GM23338 (cell line): ENCODE measurements around the gene CTCFL. TPM values are rescaled to one million over a fixed set of nuclear protein-coding genes. Genes with fewer than 3 reads are reported as not detected.

Source experiments
- ATAC-seq: fragments of 200-7000 bp; cut with Tn5 transposase; 3 replicates; pipeline ENCODE4 v1.9.1; 2020
- DNase-seq: peaks from one replicate; pipeline ENCODE4 v3.0.0-alpha.2; 2015; ENCODE audit warnings: low spot score
- H2AFZ ChIP-seq: fragments of 200-600 bp; sonication (generic); 2 replicates; pipeline ENCODE4 v1.8.0; 2016; ENCODE audit warnings: antibody characterized with exemption, mild to moderate bottlenecking, moderate library complexity
- H3F3A ChIP-seq: fragments of 200-600 bp; sonication (generic); replicated peaks from 2 replicates; pipeline ENCODE4 v1.8.0; 2017; ENCODE audit warnings: antibody characterized with exemption, mixed run types, low read depth
- H3K27ac ChIP-seq: fragments of 200-600 bp; sonication (generic); 2 replicates; pipeline ENCODE4 v1.6.1; 2016; ENCODE audit warnings: low read depth
- H3K27me3 ChIP-seq: fragments of 200-600 bp; sonication (generic); 2 replicates; pipeline ENCODE4 v1.8.0; 2016; ENCODE audit warnings: mild to moderate bottlenecking, mixed run types, moderate library complexity; ENCODE audit not compliant: insufficient read depth
- H3K36me3 ChIP-seq: fragments of 200-600 bp; sonication (generic); 2 replicates; pipeline ENCODE4 v1.8.0; 2016; ENCODE audit warnings: mild to moderate bottlenecking; ENCODE audit not compliant: insufficient read depth
- H3K4me1 ChIP-seq: fragments of 200-600 bp; sonication (generic); 2 replicates; pipeline ENCODE4 v1.8.0; 2016; ENCODE audit warnings: mild to moderate bottlenecking, moderate library complexity; ENCODE audit not compliant: insufficient read depth
- H3K4me2 ChIP-seq: fragments of 200-600 bp; sonication (generic); 2 replicates; pipeline ENCODE4 v1.7.1; 2017; ENCODE audit warnings: mixed run types
- H3K4me3 ChIP-seq: fragments of 200-600 bp; sonication (generic); 2 replicates; pipeline ENCODE4 v1.6.1; 2016; ENCODE audit warnings: mixed run types
- H3K79me2 ChIP-seq: fragments of 200-600 bp; sonication (generic); replicated peaks from 2 replicates; pipeline ENCODE4 v1.8.0; 2017; ENCODE audit warnings: mild to moderate bottlenecking; ENCODE audit not compliant: insufficient read depth
- H3K9me2 ChIP-seq: fragments of 200-600 bp; sonication (generic); 2 replicates; pipeline ENCODE4 v1.8.0; 2017; ENCODE audit not compliant: insufficient read depth
- H4K20me1 ChIP-seq: fragments of 200-600 bp; sonication (generic); replicated peaks from 2 replicates; pipeline ENCODE4 v1.8.0; 2017; ENCODE audit warnings: mild to moderate bottlenecking; ENCODE audit not compliant: insufficient read depth
- H3K27ac Mint-ChIP-seq: 2 replicates; pipeline ENCODE4 v1.8.0; 2020; ENCODE audit warnings: inconsistent platforms, mild to moderate bottlenecking, moderate library complexity, mixed read lengths
- H3K27me3 Mint-ChIP-seq: 3 replicates; pipeline ENCODE4 v1.8.0; 2022; ENCODE audit warnings: low read depth, mild to moderate bottlenecking, moderate library complexity, mixed read lengths, inconsistent platforms; ENCODE audit not compliant: insufficient read depth, poor library complexity
- H3K36me3 Mint-ChIP-seq: 3 replicates; pipeline ENCODE4 v1.8.0; 2021; ENCODE audit warnings: low read depth, mild to moderate bottlenecking, inconsistent platforms, moderate library complexity, mixed read lengths
- H3K4me1 Mint-ChIP-seq: 3 replicates; pipeline ENCODE4 v1.8.0; 2020; ENCODE audit warnings: mild to moderate bottlenecking, inconsistent platforms, mixed read lengths
- H3K4me3 Mint-ChIP-seq: 3 replicates; pipeline ENCODE4 v1.8.0; 2021; ENCODE audit warnings: moderate library complexity, mild to moderate bottlenecking, inconsistent platforms, mixed read lengths
- H3K9me3 Mint-ChIP-seq: 3 replicates; pipeline ENCODE4 v1.8.0; 2020; ENCODE audit warnings: moderate library complexity, mild to moderate bottlenecking, inconsistent platforms, mixed read lengths
- CREB1 ChIP-seq: fragments of 250-450 bp; sonication (Bioruptor Pico); IDR thresholded peaks from 2 replicates; pipeline ENCODE4 v1.5.0; 2020; ENCODE audit warnings: low read depth, mild to moderate bottlenecking, moderate library complexity
- CTCF ChIP-seq, 2 experiments: fragments of 200-600 bp in 1 of 2; sonication (generic) in 1 of 2; conservative IDR thresholded peaks; 2 replicates each; pipeline versions ENCODE4 v1.5.1 to v1.6.1; 2016 to 2017; ENCODE audit warnings: antibody characterized with exemption in 2 of 2, low read depth in 2 of 2, mild to moderate bottlenecking in 2 of 2, moderate library complexity in 1 of 2
- ETS1 ChIP-seq: IDR thresholded peaks from 2 replicates; pipeline ENCODE4 v1.6.1; 2016; ENCODE audit warnings: antibody characterized with exemption
- EZH2 ChIP-seq: fragments of 200-600 bp; sonication (generic); IDR thresholded peaks from one replicate; pipeline ENCODE4 v1.8.0; 2017; ENCODE audit warnings: antibody characterized with exemption, mild to moderate bottlenecking, low read depth; ENCODE audit not compliant: unreplicated experiment
- JUNB ChIP-seq: IDR thresholded peaks from one replicate; pipeline ENCODE4 v1.6.1; 2016; ENCODE audit warnings: antibody characterized with exemption; ENCODE audit not compliant: unreplicated experiment
- NANOG ChIP-seq: IDR thresholded peaks from 2 replicates; pipeline ENCODE4 v1.6.1; 2016; ENCODE audit warnings: antibody characterized with exemption, borderline replicate concordance
- POLR2AphosphoS5 ChIP-seq: IDR thresholded peaks from 2 replicates; pipeline ENCODE4 v1.6.1; 2016; ENCODE audit warnings: antibody characterized with exemption, low read depth
- REST ChIP-seq: IDR thresholded peaks from one replicate; pipeline ENCODE4 v1.6.1; 2018; ENCODE audit warnings: antibody characterized with exemption; ENCODE audit not compliant: unreplicated experiment
- ZNF462 ChIP-seq: fragments of 250-450 bp; sonication (Bioruptor Pico); IDR thresholded peaks from 2 replicates; pipeline ENCODE4 v1.5.0; 2020; ENCODE audit warnings: mild to moderate bottlenecking, moderate library complexity
- polyA plus RNA-seq: library from polyadenylated mRNA; unstranded; fragments of >200 nt; fragmentation: Nextera tagmentation; extraction: Ambion mirVana; gene quantifications from 2 replicates; pipeline ENCODE4 v1.2.1, GENCODE V29; 2016
- total RNA-seq: library from RNA; depleted of rRNA; stranded (reverse); fragments of >200 nt; shearing (Covaris generic); gene quantifications from 2 replicates; pipeline ENCODE4 v1.2.3, GENCODE V29; 2014

Gene CTCFL
- total and polyA plus RNA-seq, 2 experiments from 2014 or later = 0.55 to 1.4 TPM

- TF ChIP-seq ZNF462 (CRISPR knock-in tag) (no peak), CTCF (conservative IDR thresholded peaks at IDR 0.05; ENCODE audit: low read depth in 2 of 2) (no peak)
These were observed 2.4 kb downstream of the CTCFL start (continued) for GRCh38 chr20:57522380-57523140.

- no peaks in the 10 kb centered on the region for H3K9me3 Mint-ChIP-seq
- H3K4me1 ChIP-seq = peaks cover 7% of the 10 kb centered on the region
- H3K27me3 ChIP-seq = no peaks in the 10 kb centered on the region
- H3K4me2 ChIP-seq = no peak overlapping the region
- H3K4me3 ChIP-seq = no peak overlapping the region
- no peaks in the 10 kb centered on the region for H4K20me1 ChIP-seq
- peaks cover 10% of the 10 kb centered on the region for H3K4me1 Mint-ChIP-seq
- no peaks in the 10 kb centered on the region for H3K79me2 ChIP-seq
- H3K27me3 Mint-ChIP-seq = peaks cover 6% of the 10 kb centered on the region
- H3K36me3 Mint-ChIP-seq = no peaks in the 10 kb centered on the region
- H2AFZ ChIP-seq = no peak overlapping the region
- H3K36me3 ChIP-seq = no peaks in the 10 kb centered on the region
- no peak for ATAC-seq
- no peaks in the 10 kb centered on the region for H3K9me2 ChIP-seq
- no peak overlapping the region for H3K27ac Mint-ChIP-seq
- H3K27ac ChIP-seq = no peak overlapping the region
- no peaks in the 10 kb centered on the region for H3F3A ChIP-seq
- no peak overlapping the region for H3K4me3 Mint-ChIP-seq
- no peak for DNase-seq
- TF ChIP-seq POLR2AphosphoS5 = no peak
- no peak for TF ChIP-seq EZH2
- no peak for TF ChIP-seq CTCF (conservative IDR thresholded peaks at IDR 0.05; ENCODE audit: low read depth in 2 of 2)
- no peak for TF ChIP-seq ETS1
- TF ChIP-seq REST = no peak
- no peak for TF ChIP-seq JUNB
- no peak for TF ChIP-seq CREB1 (CRISPR knock-in tag)
- TF ChIP-seq NANOG = no peak
These were observed 7.0 kb downstream of the CTCFL start for GRCh38 chr20:57517904-57518303.
